ENCODE data around the gene SRD5A3. TPM values are rescaled to one million over a fixed set of nuclear protein-coding genes. Genes with fewer than 3 reads are reported as not detected.

The SRD5A3 gene
- total RNA-seq, 1 experiment from 2014 or later: 24.0 TPM

DNA sequence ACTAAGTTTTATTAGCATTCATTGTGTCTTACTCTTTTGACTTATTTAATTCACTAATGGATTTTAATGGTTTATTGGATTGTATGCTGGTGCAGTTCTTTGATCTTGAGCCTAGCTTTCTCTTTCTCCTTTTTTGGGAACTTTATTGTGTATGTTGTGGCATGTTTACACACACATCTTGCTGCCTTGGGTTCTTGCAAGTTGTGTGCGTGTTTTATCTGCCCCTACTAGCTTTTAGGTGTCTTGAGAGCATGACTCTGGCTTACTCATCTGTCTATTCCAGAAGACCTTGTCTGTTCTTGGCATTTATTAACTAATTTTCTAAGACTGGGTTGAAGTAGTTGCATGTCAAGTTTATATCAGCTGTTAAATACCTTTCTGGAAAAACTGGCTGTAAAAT is 52.4 kb downstream of the SRD5A3 start:
- peak overlapping the region; percentile 81; the same call in 1 of the 2 replicates for H3K27ac Mint-ChIP-seq
- peak overlapping the region; percentile 91 for H3K4me3 Mint-ChIP-seq
- H3K27me3 Mint-ChIP-seq (ENCODE audit: low read depth): peaks cover 2% of the 10 kb centered on the region; the same call in 1 of the 2 replicates
- H3K36me3 Mint-ChIP-seq: peaks cover 32% of the 10 kb centered on the region
- DNase-seq (ENCODE audit: low spot score): no peak
- peaks cover 35% of the 10 kb centered on the region for H3K4me1 Mint-ChIP-seq
- POLR2A ChIA-PET: interaction anchor here (0.7 kb wide), 1 partner anchor 45 kb away, joined by 6 read pairs; no protein-coding TSS in a partner anchor
- no peak for ATAC-seq
- CTCF ChIA-PET: interaction anchor here (1.0 to 1.8 kb wide), 3 partner anchors 53 to 551 kb away, joined by 4 to 6 read pairs (median 5); partner anchors contain the start of gene SRD5A3
- H3K9me3 Mint-ChIP-seq: no peaks in the 10 kb centered on the region
- TF ChIP-seq KAT7 (CRISPR knock-in tag; IDR thresholded peaks at IDR 0.05; ENCODE audit: borderline replicate concordance) (no peak), ZNF281 (CRISPR knock-in tag; IDR thresholded peaks at IDR 0.05) (no peak), MLX (CRISPR knock-in tag; IDR thresholded peaks at IDR 0.05) (no peak), JAZF1 (CRISPR knock-in tag; IDR thresholded peaks at IDR 0.05) (no peak), ZNF671 (CRISPR knock-in tag; IDR thresholded peaks at IDR 0.05) (no peak), MAX (CRISPR knock-in tag; IDR thresholded peaks at IDR 0.05) (no peak), SOX15 (CRISPR knock-in tag; IDR thresholded peaks at IDR 0.05) (no peak), CDX4 (CRISPR knock-in tag; IDR thresholded peaks at IDR 0.05; ENCODE audit: borderline replicate concordance) (no peak), NR2C2 (CRISPR knock-in tag; IDR thresholded peaks at IDR 0.05) (no peak), OVOL2 (CRISPR knock-in tag; IDR thresholded peaks at IDR 0.05; ENCODE audit: borderline replicate concordance) (no peak)
- TF ChIP-seq, protein P1, sequence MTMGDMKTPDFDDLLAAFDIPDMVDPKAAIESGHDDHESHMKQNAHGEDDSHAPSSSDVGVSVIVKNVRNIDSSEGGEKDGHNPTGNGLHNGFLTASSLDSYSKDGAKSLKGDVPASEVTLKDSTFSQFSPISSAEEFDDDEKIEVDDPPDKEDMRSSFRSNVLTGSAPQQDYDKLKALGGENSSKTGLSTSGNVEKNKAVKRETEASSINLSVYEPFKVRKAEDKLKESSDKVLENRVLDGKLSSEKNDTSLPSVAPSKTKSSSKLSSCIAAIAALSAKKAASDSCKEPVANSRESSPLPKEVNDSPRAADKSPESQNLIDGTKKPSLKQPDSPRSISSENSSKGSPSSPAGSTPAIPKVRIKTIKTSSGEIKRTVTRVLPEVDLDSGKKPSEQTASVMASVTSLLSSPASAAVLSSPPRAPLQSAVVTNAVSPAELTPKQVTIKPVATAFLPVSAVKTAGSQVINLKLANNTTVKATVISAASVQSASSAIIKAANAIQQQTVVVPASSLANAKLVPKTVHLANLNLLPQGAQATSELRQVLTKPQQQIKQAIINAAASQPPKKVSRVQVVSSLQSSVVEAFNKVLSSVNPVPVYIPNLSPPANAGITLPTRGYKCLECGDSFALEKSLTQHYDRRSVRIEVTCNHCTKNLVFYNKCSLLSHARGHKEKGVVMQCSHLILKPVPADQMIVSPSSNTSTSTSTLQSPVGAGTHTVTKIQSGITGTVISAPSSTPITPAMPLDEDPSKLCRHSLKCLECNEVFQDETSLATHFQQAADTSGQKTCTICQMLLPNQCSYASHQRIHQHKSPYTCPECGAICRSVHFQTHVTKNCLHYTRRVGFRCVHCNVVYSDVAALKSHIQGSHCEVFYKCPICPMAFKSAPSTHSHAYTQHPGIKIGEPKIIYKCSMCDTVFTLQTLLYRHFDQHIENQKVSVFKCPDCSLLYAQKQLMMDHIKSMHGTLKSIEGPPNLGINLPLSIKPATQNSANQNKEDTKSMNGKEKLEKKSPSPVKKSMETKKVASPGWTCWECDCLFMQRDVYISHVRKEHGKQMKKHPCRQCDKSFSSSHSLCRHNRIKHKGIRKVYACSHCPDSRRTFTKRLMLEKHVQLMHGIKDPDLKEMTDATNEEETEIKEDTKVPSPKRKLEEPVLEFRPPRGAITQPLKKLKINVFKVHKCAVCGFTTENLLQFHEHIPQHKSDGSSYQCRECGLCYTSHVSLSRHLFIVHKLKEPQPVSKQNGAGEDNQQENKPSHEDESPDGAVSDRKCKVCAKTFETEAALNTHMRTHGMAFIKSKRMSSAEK (CRISPR knock-in tag; IDR thresholded peaks at IDR 0.05; ENCODE audit: borderline replicate concordance): no peak
- TF ChIP-seq, protein P2, sequence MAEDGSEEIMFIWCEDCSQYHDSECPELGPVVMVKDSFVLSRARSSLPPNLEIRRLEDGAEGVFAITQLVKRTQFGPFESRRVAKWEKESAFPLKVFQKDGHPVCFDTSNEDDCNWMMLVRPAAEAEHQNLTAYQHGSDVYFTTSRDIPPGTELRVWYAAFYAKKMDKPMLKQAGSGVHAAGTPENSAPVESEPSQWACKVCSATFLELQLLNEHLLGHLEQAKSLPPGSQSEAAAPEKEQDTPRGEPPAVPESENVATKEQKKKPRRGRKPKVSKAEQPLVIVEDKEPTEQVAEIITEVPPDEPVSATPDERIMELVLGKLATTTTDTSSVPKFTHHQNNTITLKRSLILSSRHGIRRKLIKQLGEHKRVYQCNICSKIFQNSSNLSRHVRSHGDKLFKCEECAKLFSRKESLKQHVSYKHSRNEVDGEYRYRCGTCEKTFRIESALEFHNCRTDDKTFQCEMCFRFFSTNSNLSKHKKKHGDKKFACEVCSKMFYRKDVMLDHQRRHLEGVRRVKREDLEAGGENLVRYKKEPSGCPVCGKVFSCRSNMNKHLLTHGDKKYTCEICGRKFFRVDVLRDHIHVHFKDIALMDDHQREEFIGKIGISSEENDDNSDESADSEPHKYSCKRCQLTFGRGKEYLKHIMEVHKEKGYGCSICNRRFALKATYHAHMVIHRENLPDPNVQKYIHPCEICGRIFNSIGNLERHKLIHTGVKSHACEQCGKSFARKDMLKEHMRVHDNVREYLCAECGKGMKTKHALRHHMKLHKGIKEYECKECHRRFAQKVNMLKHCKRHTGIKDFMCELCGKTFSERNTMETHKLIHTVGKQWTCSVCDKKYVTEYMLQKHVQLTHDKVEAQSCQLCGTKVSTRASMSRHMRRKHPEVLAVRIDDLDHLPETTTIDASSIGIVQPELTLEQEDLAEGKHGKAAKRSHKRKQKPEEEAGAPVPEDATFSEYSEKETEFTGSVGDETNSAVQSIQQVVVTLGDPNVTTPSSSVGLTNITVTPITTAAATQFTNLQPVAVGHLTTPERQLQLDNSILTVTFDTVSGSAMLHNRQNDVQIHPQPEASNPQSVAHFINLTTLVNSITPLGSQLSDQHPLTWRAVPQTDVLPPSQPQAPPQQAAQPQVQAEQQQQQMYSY (CRISPR knock-in tag; IDR thresholded peaks at IDR 0.05): no peak
- TF ChIP-seq, protein P3, sequence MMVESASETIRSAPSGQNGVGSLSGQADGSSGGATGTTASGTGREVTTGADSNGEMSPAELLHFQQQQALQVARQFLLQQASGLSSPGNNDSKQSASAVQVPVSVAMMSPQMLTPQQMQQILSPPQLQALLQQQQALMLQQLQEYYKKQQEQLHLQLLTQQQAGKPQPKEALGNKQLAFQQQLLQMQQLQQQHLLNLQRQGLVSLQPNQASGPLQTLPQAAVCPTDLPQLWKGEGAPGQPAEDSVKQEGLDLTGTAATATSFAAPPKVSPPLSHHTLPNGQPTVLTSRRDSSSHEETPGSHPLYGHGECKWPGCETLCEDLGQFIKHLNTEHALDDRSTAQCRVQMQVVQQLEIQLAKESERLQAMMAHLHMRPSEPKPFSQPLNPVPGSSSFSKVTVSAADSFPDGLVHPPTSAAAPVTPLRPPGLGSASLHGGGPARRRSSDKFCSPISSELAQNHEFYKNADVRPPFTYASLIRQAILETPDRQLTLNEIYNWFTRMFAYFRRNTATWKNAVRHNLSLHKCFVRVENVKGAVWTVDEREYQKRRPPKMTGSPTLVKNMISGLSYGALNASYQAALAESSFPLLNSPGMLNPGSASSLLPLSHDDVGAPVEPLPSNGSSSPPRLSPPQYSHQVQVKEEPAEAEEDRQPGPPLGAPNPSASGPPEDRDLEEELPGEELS (CRISPR knock-in tag; IDR thresholded peaks at IDR 0.05): no peak
- TF ChIP-seq, protein P4, sequence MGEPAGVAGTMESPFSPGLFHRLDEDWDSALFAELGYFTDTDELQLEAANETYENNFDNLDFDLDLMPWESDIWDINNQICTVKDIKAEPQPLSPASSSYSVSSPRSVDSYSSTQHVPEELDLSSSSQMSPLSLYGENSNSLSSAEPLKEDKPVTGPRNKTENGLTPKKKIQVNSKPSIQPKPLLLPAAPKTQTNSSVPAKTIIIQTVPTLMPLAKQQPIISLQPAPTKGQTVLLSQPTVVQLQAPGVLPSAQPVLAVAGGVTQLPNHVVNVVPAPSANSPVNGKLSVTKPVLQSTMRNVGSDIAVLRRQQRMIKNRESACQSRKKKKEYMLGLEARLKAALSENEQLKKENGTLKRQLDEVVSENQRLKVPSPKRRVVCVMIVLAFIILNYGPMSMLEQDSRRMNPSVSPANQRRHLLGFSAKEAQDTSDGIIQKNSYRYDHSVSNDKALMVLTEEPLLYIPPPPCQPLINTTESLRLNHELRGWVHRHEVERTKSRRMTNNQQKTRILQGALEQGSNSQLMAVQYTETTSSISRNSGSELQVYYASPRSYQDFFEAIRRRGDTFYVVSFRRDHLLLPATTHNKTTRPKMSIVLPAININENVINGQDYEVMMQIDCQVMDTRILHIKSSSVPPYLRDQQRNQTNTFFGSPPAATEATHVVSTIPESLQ (CRISPR knock-in tag; IDR thresholded peaks at IDR 0.05): no peak

Data from WTC11 (cell line).